AG04450 (cell line): ENCODE data around the gene PARD3B. TPM values are rescaled to one million over a fixed set of nuclear protein-coding genes. Genes with fewer than 3 reads are reported as not detected.

Experiments used
- CTCF ChIA-PET: fragments of 300-600, 350-600 bp; formaldehyde crosslinking; extraction: SDS; loops from one replicate; lab custom pipeline; 2022; ENCODE audit warnings: antibody characterized with exemption, inconsistent platforms; lab: Charles Lee
- POLR2A ChIA-PET: fragments of 350-600 bp; formaldehyde crosslinking; extraction: SDS; loops from one replicate; lab custom pipeline; 2021; ENCODE audit warnings: antibody characterized with exemption, inconsistent platforms; lab: Yijun Ruan, JAX
- DNase-seq: peaks from one replicate; pipeline ENCODE4 v3.0.0-alpha.2; 2011; ENCODE audit warnings: low read depth, low spot score
- H3K27ac ChIP-seq: one replicate; pipeline ENCODE4 v1.5.1; 2012; ENCODE audit warnings: low read depth, low read length, control low read depth
- H3K27me3 ChIP-seq: one replicate; pipeline ENCODE4 v1.6.0; 2012; ENCODE audit warnings: low read length; ENCODE audit not compliant: control insufficient read depth, insufficient read depth
- H3K4me3 ChIP-seq: 2 replicates; pipeline ENCODE4 v1.5.1; 2011; ENCODE audit warnings: mild to moderate bottlenecking, low read depth, low read length, control low read depth
- H3K9me3 ChIP-seq: 2 replicates; pipeline ENCODE4 v1.5.1; 2012; ENCODE audit warnings: low read length; ENCODE audit not compliant: control insufficient read depth, insufficient read depth
- polyA plus RNA-seq: library from polyadenylated mRNA; depleted of rRNA; stranded (reverse); fragments of >200 nt; gene quantifications from 2 replicates; pipeline ENCODE4 v1.2.3, GENCODE V29; 2011
- TF ChIP-seq, protein P1 (sequence below): IDR thresholded peaks from 2 replicates; pipeline ENCODE4 v1.5.1; 2011; ENCODE audit warnings: low read depth, low read length, control low read depth, inconsistent platforms

PARD3B gene
- polyA plus RNA-seq, 1 experiment = 8.5 TPM

DNA sequence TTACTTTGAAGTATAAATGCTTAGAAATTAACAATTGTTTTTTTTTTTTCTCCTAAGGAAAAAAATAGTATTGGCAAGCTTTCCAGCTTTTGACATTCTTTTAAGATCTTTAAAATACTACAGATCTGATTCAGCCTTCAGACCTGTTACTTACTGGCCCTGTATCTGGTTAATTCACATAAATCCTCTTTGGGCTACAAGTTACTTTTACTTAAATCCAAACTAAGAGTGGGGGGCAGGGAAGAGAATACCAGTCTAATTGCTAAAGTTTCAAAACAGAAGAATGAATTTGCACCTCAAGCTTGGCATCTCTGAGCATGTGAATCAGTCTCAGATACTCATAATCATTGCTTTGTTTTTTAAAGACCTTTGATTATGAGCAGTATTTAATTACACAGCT, 386.3 kb downstream of the PARD3B start:
- CTCF ChIA-PET = no interaction called here

DNA sequence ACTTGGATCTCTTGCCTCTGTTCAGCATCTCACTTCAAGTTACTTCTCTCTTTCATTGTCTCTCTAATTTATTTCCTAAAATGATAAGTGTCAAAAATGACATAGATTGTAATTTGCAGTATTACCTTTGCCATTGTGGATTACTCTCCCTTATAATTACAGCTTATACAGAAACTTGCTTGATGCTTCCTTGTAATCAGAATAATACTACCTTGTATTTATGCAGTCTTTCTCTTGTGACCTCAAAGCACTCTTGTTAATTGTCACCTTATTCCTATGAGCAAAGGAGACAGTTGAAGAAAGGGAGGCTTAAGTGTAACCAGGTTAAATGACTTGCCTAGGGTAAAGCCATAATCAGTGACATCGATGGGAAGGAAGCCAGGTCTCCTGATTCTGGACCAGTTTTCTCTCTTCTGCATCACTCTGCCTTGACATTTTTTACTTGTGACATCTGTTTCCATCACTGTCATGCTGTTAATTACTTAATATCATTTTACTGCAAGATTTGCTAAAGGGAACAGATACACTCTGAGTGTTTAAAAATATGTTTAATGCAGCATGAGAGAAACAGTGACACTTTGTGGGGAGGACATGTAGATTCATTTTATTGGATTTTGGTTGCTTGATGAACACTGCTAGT, 388.6 kb downstream of the PARD3B start:
- POLR2A ChIA-PET = no interaction called here

More for the DNA sequence above, 386.3 kb downstream of the PARD3B start:
- DNase-seq = no peak
- TF ChIP-seq, protein P1, sequence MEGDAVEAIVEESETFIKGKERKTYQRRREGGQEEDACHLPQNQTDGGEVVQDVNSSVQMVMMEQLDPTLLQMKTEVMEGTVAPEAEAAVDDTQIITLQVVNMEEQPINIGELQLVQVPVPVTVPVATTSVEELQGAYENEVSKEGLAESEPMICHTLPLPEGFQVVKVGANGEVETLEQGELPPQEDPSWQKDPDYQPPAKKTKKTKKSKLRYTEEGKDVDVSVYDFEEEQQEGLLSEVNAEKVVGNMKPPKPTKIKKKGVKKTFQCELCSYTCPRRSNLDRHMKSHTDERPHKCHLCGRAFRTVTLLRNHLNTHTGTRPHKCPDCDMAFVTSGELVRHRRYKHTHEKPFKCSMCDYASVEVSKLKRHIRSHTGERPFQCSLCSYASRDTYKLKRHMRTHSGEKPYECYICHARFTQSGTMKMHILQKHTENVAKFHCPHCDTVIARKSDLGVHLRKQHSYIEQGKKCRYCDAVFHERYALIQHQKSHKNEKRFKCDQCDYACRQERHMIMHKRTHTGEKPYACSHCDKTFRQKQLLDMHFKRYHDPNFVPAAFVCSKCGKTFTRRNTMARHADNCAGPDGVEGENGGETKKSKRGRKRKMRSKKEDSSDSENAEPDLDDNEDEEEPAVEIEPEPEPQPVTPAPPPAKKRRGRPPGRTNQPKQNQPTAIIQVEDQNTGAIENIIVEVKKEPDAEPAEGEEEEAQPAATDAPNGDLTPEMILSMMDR = no peak
- Histone ChIP-seq H3K27ac (no peak overlapping the region), H3K27me3 (no peaks in the 10 kb centered on the region), H3K9me3 (no peaks in the 10 kb centered on the region), H3K4me3 (no peak overlapping the region)
- POLR2A ChIA-PET = no interaction called here

DNA sequence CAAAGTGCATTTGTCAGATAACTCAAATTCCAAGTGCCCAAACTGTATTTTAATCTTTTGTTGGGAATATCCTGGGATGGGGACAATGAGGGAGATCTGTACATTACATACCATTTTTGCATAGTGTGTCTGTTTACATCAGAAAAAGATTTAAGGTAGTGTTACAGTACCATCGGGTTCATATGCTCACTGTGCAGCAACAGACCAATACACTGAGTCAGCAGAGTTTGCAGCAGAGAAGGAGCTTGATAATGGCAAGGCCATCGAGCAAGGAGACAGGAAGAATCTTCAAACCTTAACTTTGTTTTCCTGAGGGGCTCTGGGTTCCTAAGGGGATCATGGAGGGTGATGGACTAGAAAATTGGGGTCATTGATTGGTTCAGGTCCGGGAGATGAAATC, 399.7 kb downstream of the PARD3B start:
- TF ChIP-seq, protein P1 = no peak
- ChIA-PET CTCF (interaction anchor here (0.6 kb wide), 1 partner anchor 618 kb away, joined by 3 read pairs; no protein-coding TSS in a partner anchor), POLR2A (no interaction called here)

More for the DNA sequence above, 388.6 kb downstream of the PARD3B start:
- CTCF ChIA-PET = no interaction called here
- Histone ChIP-seq H3K27ac (no peak overlapping the region), H3K4me3 (no peak overlapping the region), H3K27me3 (no peaks in the 10 kb centered on the region), H3K9me3 (no peaks in the 10 kb centered on the region)
- TF ChIP-seq, protein P1 = no peak
- DNase-seq = no peak

DNA sequence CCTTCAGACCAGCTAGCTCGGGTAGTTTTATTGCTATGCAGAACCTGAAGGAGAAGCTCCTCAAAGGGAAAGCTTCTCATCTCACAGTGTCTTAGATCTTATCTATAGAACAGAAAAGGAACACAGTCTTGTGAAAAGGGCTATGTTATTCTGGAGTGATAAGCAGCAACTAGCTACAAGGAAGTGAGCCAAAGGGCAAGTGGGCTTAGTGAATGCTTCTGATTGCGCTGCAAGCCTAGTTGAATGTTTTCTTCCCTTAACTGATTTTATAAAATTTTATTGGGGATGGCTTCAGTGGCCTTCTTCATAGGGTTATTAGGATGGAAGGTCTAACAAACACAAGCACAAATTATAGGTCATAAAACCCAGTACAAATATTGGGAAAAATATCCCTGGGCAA, 400.1 kb downstream of the PARD3B start:
- Histone ChIP-seq H3K9me3 (no peaks in the 10 kb centered on the region; the same call in 1 of the 2 replicates), H3K27ac (no peak overlapping the region), H3K27me3 (no peaks in the 10 kb centered on the region), H3K4me3 (no peak overlapping the region)
- CTCF ChIA-PET = interaction anchor here (0.6 kb wide), 1 partner anchor 618 kb away, joined by 3 read pairs; no protein-coding TSS in a partner anchor
- TF ChIP-seq, protein P1 = no peak
- no peak for DNase-seq
- POLR2A ChIA-PET = no interaction called here

More for the DNA sequence above, 399.7 kb downstream of the PARD3B start:
- H3K9me3 ChIP-seq = no peaks in the 10 kb centered on the region; the same call in 1 of the 2 replicates
- H3K4me3 ChIP-seq = no peak overlapping the region
- no peak for DNase-seq
- H3K27ac ChIP-seq = no peak overlapping the region
- H3K27me3 ChIP-seq = no peaks in the 10 kb centered on the region

DNA sequence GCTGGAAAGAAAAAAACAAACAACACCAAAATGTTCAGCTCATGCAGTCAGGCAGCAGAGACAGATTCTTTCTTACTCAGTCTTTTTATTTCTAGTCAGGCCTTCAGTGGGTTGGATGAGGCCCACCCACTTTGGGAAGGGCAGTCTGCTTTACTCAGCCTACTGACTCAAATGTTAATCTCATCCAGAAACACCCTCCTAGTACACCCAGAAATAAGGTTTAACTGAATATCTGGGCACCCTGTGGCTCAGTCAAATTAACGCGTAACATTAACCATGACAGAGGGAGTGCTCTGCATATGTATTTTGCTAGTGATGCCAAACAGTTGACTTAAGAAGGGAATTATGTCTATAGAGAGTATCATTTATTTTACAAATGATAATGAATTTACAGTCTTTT, 401.6 kb downstream of the PARD3B start:
- DNase-seq = no peak
- ChIA-PET POLR2A (no interaction called here), CTCF (no interaction called here)
- TF ChIP-seq, protein P1 = no peak
- H3K27ac ChIP-seq = no peak overlapping the region
- no peaks in the 10 kb centered on the region; the same call in 1 of the 2 replicates for H3K9me3 ChIP-seq
- no peaks in the 10 kb centered on the region for H3K27me3 ChIP-seq
- no peak overlapping the region for H3K4me3 ChIP-seq
